Measurements from ENCODE around the gene SUSD3. TPM values are rescaled to one million over a fixed set of nuclear protein-coding genes. Genes with fewer than 3 reads are reported as not detected.
A peak's percentile ranks its signal among the peaks of the same experiment; 100 is the strongest.

SUSD3 gene
- polyA plus RNA-seq, 3 donors = 10.5 to 24.6 (median 15.7) TPM

- peak in 1 of 3 donors; percentile 18 for DNase-seq
- H4K20me1 ChIP-seq (ENCODE audit: insufficient read depth, low read length) = peaks cover 31% of the 10 kb centered on the region
- peaks cover 25% of the 10 kb centered on the region for H3K79me2 ChIP-seq (ENCODE audit: insufficient read depth, low read length)
- peaks cover 68 to 78% of the 10 kb centered on the region in 2 donors for H3K4me1 ChIP-seq (ENCODE audit: control insufficient read depth in 1 of 2, insufficient read depth in 2 of 2, low read length in 2 of 2)
- no peaks in the 10 kb centered on the region for H3K27me3 ChIP-seq (ENCODE audit: control insufficient read depth in 2 of 2, insufficient read depth in 2 of 2, low read length in 2 of 2)
- peak overlapping the region in 1 of 2 donors; percentile 37 for H3K4me3 Mint-ChIP-seq
- H3K9me3 Mint-ChIP-seq = peaks cover 0 to 2% (median 0%) of the 10 kb centered on the region in 7 donors
- peak overlapping the region; percentile 90 to 99 for H3K27ac ChIP-seq (ENCODE audit: low read depth in 1 of 2, low read length in 2 of 2)
- intact Hi-C loops (cut with micrococcal nuclease) = loop anchor here in 1 of 2 donors (2.0 kb wide), 1 partner anchor 14 kb away; the partner anchor contains the start of gene NINJ1
- H3K27ac Mint-ChIP-seq = peak overlapping the region; percentile 99 to 100 (median 100)
- peaks cover 0 to 2% (median 0%) of the 10 kb centered on the region in 3 donors for H3K27me3 Mint-ChIP-seq (ENCODE audit: low read depth in 3 of 3)
- H2AFZ ChIP-seq (ENCODE audit: insufficient read depth, low read depth, low read length, poor library complexity, severe bottlenecking) = no peak overlapping the region
- no peak for TF ChIP-seq CTCF (IDR thresholded peaks at IDR 0.05)
- H3K4me2 ChIP-seq (replicated peaks; ENCODE audit: extremely low read depth, low read length, poor library complexity, severe bottlenecking) = peak overlapping the region; percentile 36
- 91% methylated on average over 7 of the region's 11 CpGs for WGBS (ENCODE audit: insufficient coverage)
- peaks cover 49 to 50% of the 10 kb centered on the region in 2 donors for H3K36me3 ChIP-seq (replicated peaks in 1 of 2; ENCODE audit: control insufficient read depth in 1 of 2, insufficient read depth in 2 of 2, low read length in 2 of 2)
- H3K4me1 Mint-ChIP-seq = peaks cover 67% of the 10 kb centered on the region
- H3K4me3 ChIP-seq (replicated peaks in 1 of 3; ENCODE audit: low read depth in 2 of 3, low read length in 3 of 3) = peak overlapping the region in 1 of 3 experiments; percentile 23
- H3K9me3 ChIP-seq (replicated peaks in 1 of 2; ENCODE audit: control insufficient read depth in 1 of 2, insufficient read depth in 1 of 2, low read length in 2 of 2) = no peaks in the 10 kb centered on the region
- H3K36me3 Mint-ChIP-seq = peaks cover 73 to 77% of the 10 kb centered on the region in 2 donors
- H3K9ac ChIP-seq (ENCODE audit: insufficient read depth, low read length, poor library complexity, severe bottlenecking) = peak overlapping the region; percentile 72
Observed at GRCh38 chr9:93120846-93121315, 62.4 kb downstream of the SUSD3 start.

- Histone ChIP-seq H3K4me2 (replicated peaks; ENCODE audit: extremely low read depth, low read length, poor library complexity, severe bottlenecking) (peak overlapping the region; percentile 36), H3K27ac (ENCODE audit: low read depth in 1 of 2, low read length in 2 of 2) (peak overlapping the region; percentile 90 to 99), H3K4me3 (replicated peaks in 1 of 3; ENCODE audit: low read depth in 2 of 3, low read length in 3 of 3) (peak overlapping the region in 1 of 3 experiments; percentile 23), H3K4me1 (ENCODE audit: control insufficient read depth in 1 of 2, insufficient read depth in 2 of 2, low read length in 2 of 2) (peaks cover 69 to 79% of the 10 kb centered on the region in 2 donors), H4K20me1 (ENCODE audit: insufficient read depth, low read length) (peaks cover 38% of the 10 kb centered on the region), H3K9ac (ENCODE audit: insufficient read depth, low read length, poor library complexity, severe bottlenecking) (peak overlapping the region; percentile 72), H3K79me2 (ENCODE audit: insufficient read depth, low read length) (peaks cover 32% of the 10 kb centered on the region), H3K27me3 (ENCODE audit: control insufficient read depth in 2 of 2, insufficient read depth in 2 of 2, low read length in 2 of 2) (no peaks in the 10 kb centered on the region), H2AFZ (ENCODE audit: insufficient read depth, low read depth, low read length, poor library complexity, severe bottlenecking) (no peak overlapping the region), H3K9me3 (replicated peaks in 1 of 2; ENCODE audit: control insufficient read depth in 1 of 2, insufficient read depth in 1 of 2, low read length in 2 of 2) (no peaks in the 10 kb centered on the region), H3K36me3 (replicated peaks in 1 of 2; ENCODE audit: control insufficient read depth in 1 of 2, insufficient read depth in 2 of 2, low read length in 2 of 2) (peaks cover 54 to 57% of the 10 kb centered on the region in 2 donors)
- Mint-ChIP-seq H3K36me3 (peaks cover 79 to 84% of the 10 kb centered on the region in 2 donors), H3K4me3 (peak overlapping the region in 1 of 2 donors; percentile 37), H3K27me3 (ENCODE audit: low read depth in 3 of 3) (peaks cover 0 to 2% (median 0%) of the 10 kb centered on the region in 3 donors), H3K27ac (peak overlapping the region; percentile 99 to 100 (median 100)), H3K4me1 (peaks cover 69% of the 10 kb centered on the region), H3K9me3 (peaks cover 0 to 2% (median 0%) of the 10 kb centered on the region in 7 donors)
- no peak for TF ChIP-seq CTCF (IDR thresholded peaks at IDR 0.05)
- intact Hi-C loops (cut with micrococcal nuclease) = loop anchor here in 1 of 2 donors (2.0 kb wide), 1 partner anchor 13 kb away; the partner anchor contains the start of gene NINJ1
- WGBS (ENCODE audit: insufficient coverage) = 95% methylated on average over 18 of the region's 20 CpGs
- DNase-seq = peak in 1 of 3 donors; percentile 19
Observed at GRCh38 chr9:93121316-93122241, 63.1 kb downstream of the SUSD3 start.
